BJ (cell line): ENCODE results near the gene INSRR. TPM values are rescaled to one million over a fixed set of nuclear protein-coding genes. Genes with fewer than 3 reads are reported as not detected.

Source experiments
- CTCF ChIA-PET: fragments of 350-600 bp; formaldehyde crosslinking; extraction: SDS; loops from one replicate; lab custom pipeline; 2021; ENCODE audit warnings: antibody characterized with exemption, inconsistent platforms; lab: Yijun Ruan, JAX
- POLR2A ChIA-PET: fragments of 300-600 bp; sonication (Branson Sonifier 250); formaldehyde crosslinking; extraction: SDS; loops from one replicate; lab custom pipeline; 2021; ENCODE audit warnings: antibody characterized with exemption; lab: Charles Lee
- DNase-seq: peaks from one replicate; pipeline ENCODE4 v3.0.0-alpha.2; 2011; ENCODE audit warnings: low read depth
- H3K27me3 ChIP-seq: 2 replicates; pipeline ENCODE4 v1.6.0; 2011; ENCODE audit warnings: low read length; ENCODE audit not compliant: control insufficient read depth, insufficient read depth
- H3K36me3 ChIP-seq: 2 replicates; pipeline ENCODE4 v1.5.1; 2011; ENCODE audit warnings: low read length; ENCODE audit not compliant: control insufficient read depth, insufficient read depth
- H3K4me3 ChIP-seq: 2 replicates; pipeline ENCODE4 v1.5.1; 2011; ENCODE audit warnings: low read depth, mild to moderate bottlenecking, control low read depth, low read length
- CTCF ChIP-seq: IDR thresholded peaks from 2 replicates; pipeline ENCODE4 v1.5.1; 2011; ENCODE audit warnings: low read depth, mild to moderate bottlenecking, control low read depth, inconsistent platforms, low read length, moderate library complexity; ENCODE audit not compliant: insufficient read depth
- polyA plus RNA-seq: library from polyadenylated mRNA; depleted of rRNA; stranded (reverse); fragments of >200 nt; gene quantifications from 2 replicates; pipeline ENCODE4 v1.2.3, GENCODE V29; 2011

The INSRR gene
- polyA plus RNA-seq, 1 experiment: not detected

- CTCF ChIA-PET: interaction anchor here (0.6 to 6.8 kb wide), 28 partner anchors 9 to 150 kb away, joined by 3 to 174 read pairs (median 5); partner anchors contain the start of genes INSRR, LRRC71, MRPL24 and NTRK1
- H3K36me3 ChIP-seq: no peaks in the 10 kb centered on the region
- TF ChIP-seq CTCF: no peak
- no peak overlapping the region for H3K4me3 ChIP-seq
- POLR2A ChIA-PET: no interaction called here
- DNase-seq: no peak
- H3K27me3 ChIP-seq: peaks cover 31% of the 10 kb centered on the region
Measured at GRCh38 chr1:156839426-156840109, 19.3 kb downstream of the INSRR start.

GRCh38 chr1:156838972-156839371 lies 19.9 kb downstream of the INSRR start:
- DNase-seq: no peak
- no peaks in the 10 kb centered on the region for H3K36me3 ChIP-seq
- peak; percentile 92 for TF ChIP-seq CTCF
- ChIA-PET CTCF (interaction anchor here (0.6 to 6.8 kb wide), 36 partner anchors 10 to 316 kb away, joined by 3 to 174 read pairs (median 5); partner anchors contain the start of genes CRABP2, INSRR, LRRC71 and MRPL24), POLR2A (no interaction called here)
- peaks cover 30% of the 10 kb centered on the region for H3K27me3 ChIP-seq
- no peak overlapping the region for H3K4me3 ChIP-seq

GRCh38 chr1:156836892-156837291 lies 22.0 kb downstream of the INSRR start:
- TF ChIP-seq CTCF: no peak
- Histone ChIP-seq H3K36me3 (no peaks in the 10 kb centered on the region), H3K4me3 (no peak overlapping the region), H3K27me3 (peaks cover 28% of the 10 kb centered on the region)
- no peak for DNase-seq
- POLR2A ChIA-PET: no interaction called here
- CTCF ChIA-PET: interaction anchor here (0.6 to 6.8 kb wide), 15 partner anchors 11 to 381 kb away, joined by 3 to 174 read pairs (median 7); partner anchors contain the start of genes INSRR, LRRC71 and NTRK1

- TF ChIP-seq CTCF: no peak
- DNase-seq: no peak
- Histone ChIP-seq H3K4me3 (no peak overlapping the region), H3K27me3 (peaks cover 29% of the 10 kb centered on the region), H3K36me3 (no peaks in the 10 kb centered on the region)
- ChIA-PET POLR2A (no interaction called here), CTCF (interaction anchor here (0.6 to 6.8 kb wide), 10 partner anchors 10 to 380 kb away, joined by 3 to 174 read pairs (median 34); partner anchors contain the start of genes INSRR, LRRC71 and NTRK1)
Measured at GRCh38 chr1:156836041-156836654, 22.8 kb downstream of the INSRR start.

GRCh38 chr1:156834322-156834721 lies 24.6 kb downstream of the INSRR start:
- ChIA-PET POLR2A (no interaction called here), CTCF (interaction anchor here (1.1 to 2.8 kb wide), 3 partner anchors 12 to 26 kb away, joined by 4 to 12 read pairs (median 8); partner anchors contain the start of gene NTRK1)
- Histone ChIP-seq H3K27me3 (peaks cover 33% of the 10 kb centered on the region), H3K4me3 (no peak overlapping the region), H3K36me3 (no peaks in the 10 kb centered on the region)
- no peak for TF ChIP-seq CTCF
- no peak for DNase-seq
